Smooth muscle cell (in vitro differentiated cells): ENCODE data around the gene SLC2A1. TPM values are rescaled to one million over a fixed set of nuclear protein-coding genes. Genes with fewer than 3 reads are reported as not detected.

Experiments used
- DNase-seq: peaks from one replicate; lab custom pipeline; 2025; ENCODE audit not compliant: unreplicated experiment; lab: John Stamatoyannopoulos, UW
- H2AFZ ChIP-seq: fragments of 200-600 bp; sonication (generic); 2 replicates; pipeline ENCODE4 v1.6.0; 2016; ENCODE audit warnings: antibody characterized with exemption, low read depth, mild to moderate bottlenecking
- H3F3A ChIP-seq: fragments of 200-600 bp; sonication (generic); 2 replicates; pipeline ENCODE4 v1.6.0; 2017; ENCODE audit warnings: antibody characterized with exemption, low read depth
- H3K27ac ChIP-seq: fragments of 200-600 bp; sonication (generic); 2 replicates; pipeline ENCODE4 v1.5.1; 2016; ENCODE audit warnings: low read depth, mild to moderate bottlenecking
- H3K27me3 ChIP-seq: fragments of 200-600 bp; sonication (generic); 2 replicates; pipeline ENCODE4 v1.6.1; 2016; ENCODE audit warnings: low read depth, mild to moderate bottlenecking
- H3K36me3 ChIP-seq: fragments of 200-600 bp; sonication (generic); 2 replicates; pipeline ENCODE4 v1.5.1; 2016; ENCODE audit warnings: low read depth
- H3K4me1 ChIP-seq: fragments of 200-600 bp; sonication (generic); 2 replicates; pipeline ENCODE4 v1.5.1; 2016; ENCODE audit warnings: low read depth
- H3K4me2 ChIP-seq: fragments of 200-600 bp; sonication (generic); 2 replicates; pipeline ENCODE4 v1.6.0; 2016; ENCODE audit warnings: mild to moderate bottlenecking
- H3K4me3 ChIP-seq: fragments of 200-600 bp; sonication (generic); 2 replicates; pipeline ENCODE4 v1.5.1; 2016; ENCODE audit warnings: mild to moderate bottlenecking
- H3K79me2 ChIP-seq: fragments of 200-600 bp; sonication (generic); 2 replicates; pipeline ENCODE4 v1.6.0; 2016; ENCODE audit warnings: low read depth, mild to moderate bottlenecking
- H3K9ac ChIP-seq: fragments of 200-600 bp; sonication (generic); 2 replicates; pipeline ENCODE4 v1.6.0; 2016; ENCODE audit warnings: low read depth
- H3K9me3 ChIP-seq: fragments of 200-600 bp; sonication (generic); replicated peaks from 2 replicates; pipeline ENCODE4 v1.5.1; 2016; ENCODE audit warnings: low read depth
- H4K20me1 ChIP-seq: fragments of 200-600 bp; sonication (generic); 2 replicates; pipeline ENCODE4 v1.6.0; 2016; ENCODE audit warnings: low read depth
- CTCF ChIP-seq: fragments of 200-600 bp; sonication (generic); IDR thresholded peaks from 2 replicates; pipeline ENCODE4 v1.5.1; 2017; ENCODE audit warnings: borderline replicate concordance, mild to moderate bottlenecking, antibody characterized with exemption; ENCODE audit not compliant: insufficient read depth, poor library complexity, severe bottlenecking
- WGBS: methylation state at CpG from one replicate; pipeline ENCODE4 v1.1.7; 2016; ENCODE audit warnings: low lambda C conversion rate; 5-methylcytosine and 5-hydroxymethylcytosine counted together
- polyA plus RNA-seq: library from polyadenylated mRNA; unstranded; fragments of >200 nt; fragmentation: Nextera tagmentation; extraction: Ambion mirVana; gene quantifications from 2 replicates; pipeline ENCODE4 v1.2.1, GENCODE V29; 2016
- total RNA-seq: library from RNA; depleted of rRNA; stranded (reverse); fragments of >200 nt; gene quantifications from 2 replicates; pipeline ENCODE4 v1.2.3, GENCODE V29; 2014

The SLC2A1 gene
- total and polyA plus RNA-seq, 2 experiments from 2014 or later, result 275 to 1,091 TPM

- H3F3A ChIP-seq, result peaks cover 4% of the 10 kb centered on the region
- peaks cover 98% of the 10 kb centered on the region for H4K20me1 ChIP-seq
- WGBS, result 70% methylated on average over 13 of the region's 13 CpGs
- H3K9ac ChIP-seq, result no peak overlapping the region
- H3K36me3 ChIP-seq, result no peaks in the 10 kb centered on the region
- no peak for TF ChIP-seq CTCF
- peak overlapping the region; percentile 91 for H3K4me2 ChIP-seq
- peak overlapping the region; percentile 90 for H3K4me3 ChIP-seq
- H2AFZ ChIP-seq, result no peak overlapping the region
- H3K4me1 ChIP-seq, result peaks cover 72% of the 10 kb centered on the region
- no peaks in the 10 kb centered on the region for H3K9me3 ChIP-seq
- no peaks in the 10 kb centered on the region for H3K27me3 ChIP-seq
- peaks cover 100% of the 10 kb centered on the region for H3K79me2 ChIP-seq
- DNase-seq, result no peak
- H3K27ac ChIP-seq, result peak overlapping the region; percentile 76
Measured at GRCh38 chr1:42953182-42954180, 5.2 kb downstream of the SLC2A1 start.

GRCh38 chr1:42952303-42953001, 6.2 kb downstream of the SLC2A1 start:
- peaks cover 4% of the 10 kb centered on the region for H3F3A ChIP-seq
- H3K4me3 ChIP-seq, result peak overlapping the region; percentile 18
- H3K36me3 ChIP-seq, result no peaks in the 10 kb centered on the region
- peaks cover 81% of the 10 kb centered on the region for H3K4me1 ChIP-seq
- H3K27ac ChIP-seq, result peak overlapping the region; percentile 76
- peak overlapping the region; percentile 91 for H3K4me2 ChIP-seq
- H3K9ac ChIP-seq, result no peak overlapping the region
- no peak for DNase-seq
- peaks cover 100% of the 10 kb centered on the region for H3K79me2 ChIP-seq
- no peak for TF ChIP-seq CTCF
- H2AFZ ChIP-seq, result no peak overlapping the region
- no peaks in the 10 kb centered on the region for H3K9me3 ChIP-seq
- H3K27me3 ChIP-seq, result no peaks in the 10 kb centered on the region
- 73% methylated on average over 11 of the region's 11 CpGs for WGBS
- H4K20me1 ChIP-seq, result peaks cover 100% of the 10 kb centered on the region

- DNase-seq, result no peak
- Histone ChIP-seq H3K9ac (no peak overlapping the region), H3K4me3 (no peak overlapping the region), H3K27ac (peak overlapping the region; percentile 76), H3K4me1 (peaks cover 77% of the 10 kb centered on the region), H3K36me3 (no peaks in the 10 kb centered on the region), H3K4me2 (peak overlapping the region; percentile 91), H3F3A (peaks cover 4% of the 10 kb centered on the region), H3K27me3 (no peaks in the 10 kb centered on the region), H3K79me2 (peaks cover 100% of the 10 kb centered on the region), H4K20me1 (peaks cover 100% of the 10 kb centered on the region), H2AFZ (no peak overlapping the region), H3K9me3 (no peaks in the 10 kb centered on the region)
- no peak for TF ChIP-seq CTCF
- WGBS, result 80% methylated on average over 1 of the region's 1 CpG
Measured at GRCh38 chr1:42951588-42951987, 7.1 kb downstream of the SLC2A1 start.
